Measurements from ENCODE around the gene ST6GALNAC5.

ST6GALNAC5 gene

GRCh38 chr1:77007675-77008074 is 140.4 kb downstream of the ST6GALNAC5 start:
- no peaks in the 10 kb centered on the region for H3K4me1 ChIP-seq (ENCODE audit: control insufficient read depth, insufficient read depth, low read length, unreplicated experiment)
- no peak overlapping the region for H3K4me3 ChIP-seq (ENCODE audit: low read depth, low read length)
- H2AFZ ChIP-seq (ENCODE audit: low read length, unreplicated experiment) = no peak overlapping the region
- H3K27ac ChIP-seq (ENCODE audit: low read depth, low read length) = no peak overlapping the region
- no peaks in the 10 kb centered on the region for H3K36me3 ChIP-seq (ENCODE audit: insufficient read depth, low read length)
- 0 out of 2 replicates have a peak, but pooled peaks cover 2% of the 10 kb centered on the region for H3K27me3 ChIP-seq (ENCODE audit: insufficient read depth, low read length)
- no peaks in the 10 kb centered on the region for H3K79me2 ChIP-seq (ENCODE audit: control insufficient read depth, insufficient read depth, low read length, unreplicated experiment)

GRCh38 chr1:77010937-77011336 is 143.7 kb downstream of the ST6GALNAC5 start:
- H3K27me3 ChIP-seq (ENCODE audit: insufficient read depth, low read length) = 0 out of 2 replicates have a peak, but pooled peaks cover 2% of the 10 kb centered on the region
- no peak overlapping the region for H2AFZ ChIP-seq (ENCODE audit: low read length, unreplicated experiment)

GRCh38 chr1:77012066-77012465 is 144.8 kb downstream of the ST6GALNAC5 start:
- H3K4me1 ChIP-seq (ENCODE audit: control insufficient read depth, insufficient read depth, low read length, unreplicated experiment) = no peaks in the 10 kb centered on the region
- no peaks in the 10 kb centered on the region for H3K79me2 ChIP-seq (ENCODE audit: control insufficient read depth, insufficient read depth, low read length, unreplicated experiment)
- H3K4me3 ChIP-seq (ENCODE audit: low read depth, low read length) = no peak overlapping the region
- no peaks in the 10 kb centered on the region for H3K36me3 ChIP-seq (ENCODE audit: insufficient read depth, low read length)
- H3K27ac ChIP-seq (ENCODE audit: low read depth, low read length) = no peak overlapping the region
- H2AFZ ChIP-seq (ENCODE audit: low read length, unreplicated experiment) = no peak overlapping the region
- peaks cover 8% of the 10 kb centered on the region; the same call in 1 of the 2 replicates for H3K27me3 ChIP-seq (ENCODE audit: insufficient read depth, low read length)

More at GRCh38 chr1:77010937-77011336, 143.7 kb downstream of the ST6GALNAC5 start:
- no peak overlapping the region for H3K4me3 ChIP-seq (ENCODE audit: low read depth, low read length)
- no peaks in the 10 kb centered on the region for H3K79me2 ChIP-seq (ENCODE audit: control insufficient read depth, insufficient read depth, low read length, unreplicated experiment)
- H3K27ac ChIP-seq (ENCODE audit: low read depth, low read length) = no peak overlapping the region
- no peaks in the 10 kb centered on the region for H3K4me1 ChIP-seq (ENCODE audit: control insufficient read depth, insufficient read depth, low read length, unreplicated experiment)
- no peaks in the 10 kb centered on the region for H3K36me3 ChIP-seq (ENCODE audit: insufficient read depth, low read length)

- H3K36me3 ChIP-seq (ENCODE audit: insufficient read depth, low read length) = no peaks in the 10 kb centered on the region
- no peak overlapping the region for H3K27ac ChIP-seq (ENCODE audit: low read depth, low read length)
- H3K79me2 ChIP-seq (ENCODE audit: control insufficient read depth, insufficient read depth, low read length, unreplicated experiment) = no peaks in the 10 kb centered on the region
- peaks cover 5% of the 10 kb centered on the region for H3K4me1 ChIP-seq (ENCODE audit: control insufficient read depth, insufficient read depth, low read length, unreplicated experiment)
- no peak overlapping the region for H2AFZ ChIP-seq (ENCODE audit: low read length, unreplicated experiment)
- no peak overlapping the region for H3K4me3 ChIP-seq (ENCODE audit: low read depth, low read length)
- peaks cover 24% of the 10 kb centered on the region for H3K27me3 ChIP-seq (ENCODE audit: insufficient read depth, low read length)
Measured at GRCh38 chr1:77014073-77014788, 147.0 kb downstream of the ST6GALNAC5 start.

GRCh38 chr1:77015748-77016341 is 148.6 kb downstream of the ST6GALNAC5 start:
- no peaks in the 10 kb centered on the region for H3K79me2 ChIP-seq (ENCODE audit: control insufficient read depth, insufficient read depth, low read length, unreplicated experiment)
- no peak overlapping the region for H3K27ac ChIP-seq (ENCODE audit: low read depth, low read length)
- H2AFZ ChIP-seq (ENCODE audit: low read length, unreplicated experiment) = no peak overlapping the region
- peaks cover 38% of the 10 kb centered on the region for H3K27me3 ChIP-seq (ENCODE audit: insufficient read depth, low read length)
- no peak overlapping the region for H3K4me3 ChIP-seq (ENCODE audit: low read depth, low read length)
- H3K36me3 ChIP-seq (ENCODE audit: insufficient read depth, low read length) = no peaks in the 10 kb centered on the region
- peaks cover 5% of the 10 kb centered on the region for H3K4me1 ChIP-seq (ENCODE audit: control insufficient read depth, insufficient read depth, low read length, unreplicated experiment)

GRCh38 chr1:77016386-77016985 is 149.2 kb downstream of the ST6GALNAC5 start:
- peaks cover 5% of the 10 kb centered on the region for H3K4me1 ChIP-seq (ENCODE audit: control insufficient read depth, insufficient read depth, low read length, unreplicated experiment)
- H3K4me3 ChIP-seq (ENCODE audit: low read depth, low read length) = no peak overlapping the region
- H3K36me3 ChIP-seq (ENCODE audit: insufficient read depth, low read length) = no peaks in the 10 kb centered on the region
- H3K79me2 ChIP-seq (ENCODE audit: control insufficient read depth, insufficient read depth, low read length, unreplicated experiment) = no peaks in the 10 kb centered on the region
- no peak overlapping the region for H3K27ac ChIP-seq (ENCODE audit: low read depth, low read length)
- H3K27me3 ChIP-seq (ENCODE audit: insufficient read depth, low read length) = peaks cover 44% of the 10 kb centered on the region
- no peak overlapping the region for H2AFZ ChIP-seq (ENCODE audit: low read length, unreplicated experiment)

GRCh38 chr1:77018311-77018710 is 151.0 kb downstream of the ST6GALNAC5 start:
- no peak overlapping the region for H3K27ac ChIP-seq (ENCODE audit: low read depth, low read length)
- no peaks in the 10 kb centered on the region for H3K79me2 ChIP-seq (ENCODE audit: control insufficient read depth, insufficient read depth, low read length, unreplicated experiment)
- H3K27me3 ChIP-seq (ENCODE audit: insufficient read depth, low read length) = peaks cover 49% of the 10 kb centered on the region
- H3K4me1 ChIP-seq (ENCODE audit: control insufficient read depth, insufficient read depth, low read length, unreplicated experiment) = peaks cover 5% of the 10 kb centered on the region
- no peak overlapping the region for H2AFZ ChIP-seq (ENCODE audit: low read length, unreplicated experiment)
- no peak overlapping the region for H3K4me3 ChIP-seq (ENCODE audit: low read depth, low read length)
- H3K36me3 ChIP-seq (ENCODE audit: insufficient read depth, low read length) = no peaks in the 10 kb centered on the region

- Histone ChIP-seq H3K4me1 (ENCODE audit: control insufficient read depth, insufficient read depth, low read length, unreplicated experiment) (peaks cover 5% of the 10 kb centered on the region), H3K79me2 (ENCODE audit: control insufficient read depth, insufficient read depth, low read length, unreplicated experiment) (no peaks in the 10 kb centered on the region), H3K4me3 (ENCODE audit: low read depth, low read length) (no peak overlapping the region), H3K36me3 (ENCODE audit: insufficient read depth, low read length) (no peaks in the 10 kb centered on the region), H2AFZ (ENCODE audit: low read length, unreplicated experiment) (no peak overlapping the region), H3K27me3 (ENCODE audit: insufficient read depth, low read length) (peaks cover 49% of the 10 kb centered on the region), H3K27ac (ENCODE audit: low read depth, low read length) (no peak overlapping the region)
Measured at GRCh38 chr1:77018761-77019160, 151.5 kb downstream of the ST6GALNAC5 start.

- no peaks in the 10 kb centered on the region for H3K36me3 ChIP-seq (ENCODE audit: insufficient read depth, low read length)
- no peak overlapping the region for H3K27ac ChIP-seq (ENCODE audit: low read depth, low read length)
- peaks cover 5% of the 10 kb centered on the region for H3K4me1 ChIP-seq (ENCODE audit: control insufficient read depth, insufficient read depth, low read length, unreplicated experiment)
Measured at GRCh38 chr1:77021732-77022131, 154.5 kb downstream of the ST6GALNAC5 start.

GRCh38 chr1:77024500-77024899 is 157.2 kb downstream of the ST6GALNAC5 start:
- H2AFZ ChIP-seq (ENCODE audit: low read length, unreplicated experiment) = no peak overlapping the region
- H3K4me3 ChIP-seq (ENCODE audit: low read depth, low read length) = no peak overlapping the region
- H3K27ac ChIP-seq (ENCODE audit: low read depth, low read length) = no peak overlapping the region
- no peaks in the 10 kb centered on the region for H3K4me1 ChIP-seq (ENCODE audit: control insufficient read depth, insufficient read depth, low read length, unreplicated experiment)
- no peaks in the 10 kb centered on the region for H3K36me3 ChIP-seq (ENCODE audit: insufficient read depth, low read length)
- no peaks in the 10 kb centered on the region for H3K79me2 ChIP-seq (ENCODE audit: control insufficient read depth, insufficient read depth, low read length, unreplicated experiment)
- peaks cover 49% of the 10 kb centered on the region for H3K27me3 ChIP-seq (ENCODE audit: insufficient read depth, low read length)

More at GRCh38 chr1:77021732-77022131, 154.5 kb downstream of the ST6GALNAC5 start:
- Histone ChIP-seq H3K79me2 (ENCODE audit: control insufficient read depth, insufficient read depth, low read length, unreplicated experiment) (no peaks in the 10 kb centered on the region), H2AFZ (ENCODE audit: low read length, unreplicated experiment) (no peak overlapping the region), H3K4me3 (ENCODE audit: low read depth, low read length) (no peak overlapping the region), H3K27me3 (ENCODE audit: insufficient read depth, low read length) (peaks cover 47% of the 10 kb centered on the region)
